ENCODE data around the gene ASB1. TPM values are rescaled to one million over a fixed set of nuclear protein-coding genes. Genes with fewer than 3 reads are reported as not detected.

The ASB1 gene, protein sequence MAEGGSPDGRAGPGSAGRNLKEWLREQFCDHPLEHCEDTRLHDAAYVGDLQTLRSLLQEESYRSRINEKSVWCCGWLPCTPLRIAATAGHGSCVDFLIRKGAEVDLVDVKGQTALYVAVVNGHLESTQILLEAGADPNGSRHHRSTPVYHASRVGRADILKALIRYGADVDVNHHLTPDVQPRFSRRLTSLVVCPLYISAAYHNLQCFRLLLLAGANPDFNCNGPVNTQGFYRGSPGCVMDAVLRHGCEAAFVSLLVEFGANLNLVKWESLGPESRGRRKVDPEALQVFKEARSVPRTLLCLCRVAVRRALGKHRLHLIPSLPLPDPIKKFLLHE
- total RNA-seq: 55.5 and 58.2 TPM in 2 replicates

DNA sequence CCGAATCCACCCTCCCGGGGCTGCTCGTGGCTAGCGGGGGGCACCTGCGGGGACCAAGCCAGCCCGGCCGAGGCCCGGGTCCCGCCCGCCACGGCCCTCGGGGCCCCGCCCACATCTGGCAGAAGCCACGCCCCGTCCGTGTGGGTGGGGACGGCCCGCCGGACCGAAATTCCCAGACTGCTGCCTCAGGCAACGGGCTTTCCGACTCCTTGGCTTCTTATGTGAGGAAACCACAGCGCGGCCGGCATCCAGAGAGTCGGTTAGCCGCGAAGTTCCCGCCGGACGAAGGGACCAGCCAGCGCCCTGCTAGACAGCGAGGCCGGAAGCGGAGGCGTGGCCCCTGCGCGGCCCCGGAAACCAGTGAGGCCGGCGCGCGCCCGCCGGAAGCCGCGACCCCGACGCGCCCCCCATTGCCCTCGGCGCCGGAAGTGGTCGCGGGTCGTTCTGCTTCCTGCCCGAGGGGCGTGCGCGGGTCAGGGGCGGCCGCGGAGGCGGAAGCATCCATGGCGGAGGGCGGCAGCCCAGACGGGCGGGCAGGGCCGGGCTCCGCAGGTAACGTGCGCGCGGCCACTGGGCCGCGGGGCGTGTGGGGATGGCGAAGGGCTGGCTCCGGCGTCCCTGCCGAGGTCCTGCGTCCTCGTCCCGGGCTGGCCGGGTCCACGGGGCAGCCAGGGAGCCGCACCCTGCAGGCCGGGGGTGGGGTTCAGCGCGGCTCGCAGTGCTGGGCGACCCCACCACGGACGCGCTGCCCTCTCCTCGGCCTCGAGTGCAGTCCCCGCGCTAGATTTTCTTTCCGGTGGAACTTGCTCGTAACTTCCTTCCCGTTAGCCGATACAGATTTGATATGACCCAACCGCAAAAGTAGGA is at the start of gene ASB1:
Gene ASB1 (plus strand): TSS at position 360 of the 867 bp plus-strand sequence. CDS start 144 bp downstream, at position 504.

Other genes with a start within 250 kb of the ASB1 start
- gene ILKAP, start 223.2 kb upstream of the ASB1 start, total RNA-seq: 20.3 and 24.1 TPM in 2 replicates
- gene HES6, start 186.9 kb upstream of the ASB1 start, total RNA-seq: 1.7 and 1.8 TPM in 2 replicates
- 4.1 and 5.0 TPM in 2 replicates for gene PER2, start 138.3 kb upstream of the ASB1 start, total RNA-seq
- gene TRAF3IP1, start 106.4 kb upstream of the ASB1 start, total RNA-seq: 9.1 and 11.3 TPM in 2 replicates

Measured in aortic smooth muscle cell (primary cell).